HG03354 (cell line): ENCODE measurements around the gene EZR.
"Not testable (repeated sequence)": the region's sequence is repeated elsewhere in the genome, so short reads cannot be mapped to it uniquely, and the experiment has no call there.

Source experiments
- ATAC-seq: cut with Tn5 transposase; IDR thresholded peaks from one replicate; pipeline ENCODE4 v1.9.1; 2021; ENCODE audit warnings: mild to moderate bottlenecking; ENCODE audit not compliant: unreplicated experiment, poor library complexity, severe bottlenecking

EZR gene

GRCh38 chr6:158843751-158844683 lies 24.8 kb upstream of the EZR start:
- ATAC-seq: no peak

GRCh38 chr6:158841358-158841757 lies 22.2 kb upstream of the EZR start:
- no peak for ATAC-seq

DNA sequence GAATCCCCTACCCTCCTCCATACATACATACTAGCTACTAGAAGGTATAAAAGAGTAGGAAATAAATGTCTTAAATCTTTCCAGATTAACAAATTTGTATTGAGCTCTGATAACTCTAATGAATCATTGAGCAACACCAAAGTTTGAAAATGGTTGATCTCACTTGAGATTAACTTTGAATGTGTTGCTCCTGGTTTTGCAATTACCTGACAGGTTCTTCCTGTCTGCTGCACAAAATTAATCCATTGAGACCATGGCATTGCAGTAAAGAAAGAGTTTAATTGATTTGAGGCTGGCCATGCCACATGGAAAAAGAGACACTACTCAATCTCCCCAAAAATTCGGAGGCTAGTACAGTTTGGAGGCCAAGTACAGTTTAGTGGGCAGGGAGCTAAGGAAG lies 21.3 kb upstream of the EZR start:
- ATAC-seq: no peak

GRCh38 chr6:158839796-158840195 lies 20.6 kb upstream of the EZR start:
- no peak for ATAC-seq

GRCh38 chr6:158838790-158839189 lies 19.6 kb upstream of the EZR start:
- ATAC-seq: not testable (repeated sequence)

DNA sequence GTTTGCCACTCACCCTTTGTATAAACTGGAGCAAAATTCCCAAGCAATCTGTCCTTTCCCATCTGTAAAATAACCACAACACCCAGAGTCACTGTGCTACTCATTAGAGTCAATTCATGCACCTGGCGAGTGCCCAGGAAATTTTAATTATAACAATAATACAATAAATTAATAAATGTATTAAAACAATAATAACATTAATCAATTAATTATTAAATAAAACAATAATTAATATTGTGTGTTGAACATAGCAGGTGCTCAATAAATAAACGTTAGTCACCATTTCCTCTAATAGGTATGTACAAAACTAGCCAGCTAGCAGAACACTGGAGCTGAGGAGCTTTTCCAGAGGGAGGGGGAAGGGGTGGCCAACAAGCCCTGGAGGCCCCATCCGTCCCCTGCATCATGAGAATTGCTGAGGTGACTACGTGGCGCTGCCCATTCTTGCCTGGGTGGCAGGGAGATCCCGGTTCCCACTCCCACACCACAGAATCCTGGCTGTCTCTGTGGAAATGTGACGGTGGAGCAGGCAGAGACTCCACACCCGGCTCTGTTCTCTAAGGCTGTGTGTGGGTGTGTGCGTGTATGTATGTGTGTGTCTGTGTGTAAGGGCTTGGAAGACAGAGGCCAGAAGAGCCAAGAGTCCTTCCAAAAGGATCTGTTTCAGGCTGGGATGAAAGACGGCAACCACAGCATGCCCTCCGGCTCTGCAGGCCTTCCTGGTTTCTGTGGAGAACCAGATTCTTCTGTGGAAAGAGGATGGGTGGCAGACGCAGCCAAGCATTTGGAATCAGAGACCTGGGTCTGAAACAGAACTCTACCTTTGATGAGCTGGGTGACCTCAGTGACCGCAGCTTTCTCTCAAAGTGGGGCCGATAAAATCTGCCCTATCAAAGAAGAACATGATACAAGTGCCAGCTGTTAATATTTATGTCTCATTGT lies 18.8 kb upstream of the EZR start:
- ATAC-seq: no peak

DNA sequence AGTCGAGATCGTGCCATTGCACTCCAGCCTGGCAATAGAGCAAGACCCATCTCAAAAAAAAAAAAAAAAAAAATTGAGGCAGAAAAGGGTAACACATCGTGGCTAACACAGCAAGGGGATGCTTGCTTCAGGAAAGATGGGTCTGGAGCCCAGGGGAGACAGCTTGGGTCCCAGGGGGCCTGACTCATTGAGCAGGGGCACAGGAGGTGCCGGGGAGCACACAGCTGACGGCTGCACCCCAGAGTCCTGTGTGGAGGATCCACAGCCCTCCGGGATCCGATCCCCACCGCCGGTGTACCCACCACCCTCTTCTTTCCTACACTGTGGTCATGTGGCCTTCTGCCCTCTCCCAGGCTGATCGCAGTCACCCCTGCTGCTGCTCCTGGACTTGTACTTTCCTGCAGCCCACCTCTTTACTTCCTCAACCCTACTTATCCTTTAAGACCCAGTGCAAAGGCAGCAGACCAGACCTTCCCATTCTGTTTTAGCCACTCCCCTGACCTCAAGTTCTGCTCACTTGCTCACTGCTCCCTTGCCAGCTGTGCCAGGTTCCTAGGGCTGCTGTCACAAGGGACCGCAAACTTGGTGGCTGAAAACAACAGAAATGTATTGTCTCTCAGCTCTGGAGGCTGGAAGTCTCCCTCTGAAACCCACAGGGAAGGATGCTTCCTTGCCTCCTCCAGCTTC lies 17.6 kb upstream of the EZR start:
- no peak for ATAC-seq

- no peak for ATAC-seq
Measured at GRCh38 chr6:158835616-158836221, 16.6 kb upstream of the EZR start.

- no peak for ATAC-seq
Measured at GRCh38 chr6:158834675-158835385, 15.7 kb upstream of the EZR start.

DNA sequence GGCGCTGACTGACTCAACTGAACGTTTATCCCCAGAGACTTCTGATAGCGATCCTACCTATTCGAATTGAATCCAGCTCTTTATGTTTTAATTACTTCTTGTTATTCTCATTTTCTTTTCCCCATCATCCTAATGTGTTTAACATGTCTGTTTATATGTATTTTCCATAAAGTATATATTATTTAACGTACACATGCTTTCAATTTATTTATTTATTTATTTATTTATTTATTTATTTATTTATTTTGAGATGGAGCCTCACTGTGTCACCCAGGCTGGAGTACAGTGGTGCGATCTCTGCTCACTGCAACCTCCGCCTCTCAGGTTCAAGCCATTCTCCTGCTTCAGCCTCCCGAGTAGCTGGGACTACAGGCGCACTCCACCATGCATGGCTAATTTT lies 13.6 kb upstream of the EZR start:
- not testable (repeated sequence) for ATAC-seq

- ATAC-seq: no peak
Measured at GRCh38 chr6:158832026-158832425, 12.9 kb upstream of the EZR start.

DNA sequence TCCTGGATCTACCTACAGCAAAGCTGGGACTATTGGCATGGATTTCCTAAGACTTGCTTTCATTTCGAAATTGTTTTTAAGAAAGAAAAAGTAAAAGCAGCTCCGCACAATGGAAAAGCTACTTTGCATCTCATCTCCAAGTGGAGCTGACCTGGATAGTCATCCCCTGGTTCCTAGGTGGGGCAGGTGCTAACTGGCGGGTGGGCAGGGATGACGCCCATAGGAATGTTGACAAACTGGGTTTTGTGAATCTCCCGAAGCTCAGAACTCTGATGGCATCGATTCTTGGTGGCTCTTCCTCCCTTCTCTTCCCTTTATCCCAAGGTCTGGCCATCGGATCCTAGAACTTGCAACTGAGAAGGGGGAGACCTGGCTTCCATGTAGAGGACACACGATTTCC lies 12.4 kb upstream of the EZR start:
- ATAC-seq: no peak

DNA sequence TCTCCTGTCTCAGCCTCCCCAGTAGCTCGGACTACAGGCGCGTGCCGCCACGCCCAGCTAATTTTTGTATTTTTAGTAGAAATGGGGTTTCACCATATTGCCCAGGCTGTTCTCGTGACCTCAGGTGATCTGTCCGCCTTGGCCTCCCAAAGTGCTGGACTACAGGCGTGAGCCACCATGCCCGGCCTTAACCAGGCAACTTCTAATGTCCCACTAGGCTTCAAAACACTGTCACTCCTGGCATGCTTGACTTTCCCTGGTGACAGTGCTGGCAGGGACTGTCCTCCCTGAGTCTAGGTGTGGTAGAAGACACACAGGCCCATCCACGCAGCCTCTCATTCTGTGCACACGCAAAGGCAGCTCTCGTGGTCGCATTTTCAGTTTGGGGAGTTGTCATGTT lies 11.6 kb upstream of the EZR start:
- ATAC-seq: no peak

DNA sequence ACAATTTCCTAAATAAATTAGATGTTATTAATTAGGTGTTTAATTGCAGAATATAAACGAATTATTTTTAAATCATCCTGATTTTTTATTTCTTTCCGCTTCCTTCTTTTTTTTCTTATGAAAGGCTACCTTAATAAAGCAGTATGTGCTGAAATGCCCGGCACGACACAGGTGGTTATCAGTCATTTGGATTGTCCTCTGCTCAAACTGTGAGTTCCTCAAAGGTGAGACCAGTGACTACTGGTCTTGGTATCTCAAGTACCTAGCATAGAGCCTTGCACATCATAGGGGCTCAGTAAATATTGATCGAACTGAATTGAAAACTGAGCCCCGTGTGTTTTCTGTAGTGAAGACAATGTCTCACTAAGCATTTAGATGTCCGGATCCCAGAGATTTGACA lies 9.6 kb upstream of the EZR start:
- ATAC-seq: no peak

DNA sequence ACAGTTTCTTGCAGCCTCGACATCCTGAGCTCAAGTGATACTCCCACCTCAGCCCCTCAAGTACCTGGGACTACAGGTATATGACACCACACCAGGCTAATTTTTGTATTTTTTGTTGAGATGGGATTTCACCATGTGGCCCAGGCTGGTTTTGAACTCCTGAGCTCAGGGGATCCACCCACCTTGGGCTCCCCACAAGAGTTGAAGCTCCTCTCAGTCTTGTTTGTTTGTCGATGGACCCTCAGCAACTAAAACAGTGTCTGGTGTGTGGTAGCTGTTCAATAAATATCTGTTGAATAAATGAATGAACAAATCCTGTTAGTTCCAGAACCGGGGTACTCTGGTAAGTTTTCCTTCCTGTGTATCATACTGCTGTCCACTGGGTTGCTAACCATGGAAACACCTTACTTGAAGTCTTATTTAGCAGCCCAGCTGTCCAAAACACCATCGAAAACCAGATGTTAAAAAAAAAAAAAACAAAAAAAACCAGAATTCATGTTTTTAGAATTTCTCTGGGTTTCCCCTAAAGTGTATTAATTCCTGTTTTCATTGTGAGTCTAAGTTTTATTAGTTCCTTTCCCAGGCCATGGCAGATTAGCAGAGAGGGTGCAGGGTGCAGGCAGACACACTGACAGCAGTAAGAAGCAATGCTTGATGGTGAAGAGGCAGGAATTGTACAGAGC lies 7.8 kb upstream of the EZR start:
- peak; percentile 77 for ATAC-seq

DNA sequence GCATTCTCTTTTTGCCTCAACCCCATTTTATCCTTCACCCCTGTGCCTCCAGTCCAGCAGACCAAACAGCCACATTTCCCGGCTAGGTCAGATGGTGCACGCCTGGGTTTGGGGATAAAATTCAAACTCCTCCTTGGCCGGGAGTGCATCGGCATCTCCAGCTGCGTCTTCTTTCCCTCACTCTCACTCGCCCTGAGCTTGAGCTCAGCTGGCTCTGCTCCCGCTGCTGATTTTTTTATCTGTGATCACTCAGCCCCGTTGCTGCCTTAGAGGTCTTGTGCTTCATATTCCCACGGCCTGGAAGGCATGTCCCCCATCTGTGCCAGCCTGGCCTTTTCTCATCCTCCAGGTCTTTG lies 6.8 kb upstream of the EZR start:
- ATAC-seq: no peak

- ATAC-seq: no peak
Measured at GRCh38 chr6:158825038-158825950, 6.1 kb upstream of the EZR start.

DNA sequence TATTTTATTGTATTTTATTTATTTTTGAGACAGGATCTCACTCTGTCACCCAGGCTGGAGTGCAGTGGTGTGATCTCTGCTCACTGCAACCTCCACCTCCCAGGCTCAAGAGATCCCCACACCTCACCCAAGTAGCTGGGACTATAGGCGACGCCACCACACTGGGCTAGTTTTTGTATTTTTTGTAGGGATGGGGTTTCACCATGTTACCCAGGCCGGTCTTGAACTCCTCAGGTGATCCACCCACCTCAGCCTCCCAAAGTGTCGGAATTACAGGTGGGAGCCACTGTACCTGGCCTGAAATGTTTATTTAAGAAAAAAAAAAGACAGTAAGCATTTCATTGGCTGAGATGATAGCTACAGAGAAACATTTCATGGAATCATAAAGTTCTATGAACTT lies 4.4 kb upstream of the EZR start:
- ATAC-seq: not testable (repeated sequence)
